ENCODE results near the gene CFHR1.
"Not testable (repeated sequence)": the region's sequence is repeated elsewhere in the genome, so short reads cannot be mapped to it uniquely, and the experiment has no call there.

DNA sequence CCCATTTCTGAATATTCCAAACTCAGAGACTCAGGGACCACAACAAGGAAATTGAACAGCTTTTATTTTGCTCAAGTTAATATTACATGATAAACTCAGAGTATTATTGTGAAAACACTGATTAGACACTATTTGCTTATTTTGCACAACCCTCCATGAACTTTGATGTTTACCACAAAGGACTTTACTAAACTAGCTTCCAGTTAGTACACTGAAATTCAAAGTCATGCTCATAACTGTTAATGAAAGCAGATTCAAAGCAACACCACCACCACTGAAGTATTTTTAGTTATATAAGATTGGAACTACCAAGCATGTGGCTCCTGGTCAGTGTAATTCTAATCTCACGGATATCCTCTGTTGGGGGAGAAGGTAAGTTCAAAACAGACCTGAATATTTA lies at the start of gene CFHR1:
- TF ChIP-seq, protein P1, sequence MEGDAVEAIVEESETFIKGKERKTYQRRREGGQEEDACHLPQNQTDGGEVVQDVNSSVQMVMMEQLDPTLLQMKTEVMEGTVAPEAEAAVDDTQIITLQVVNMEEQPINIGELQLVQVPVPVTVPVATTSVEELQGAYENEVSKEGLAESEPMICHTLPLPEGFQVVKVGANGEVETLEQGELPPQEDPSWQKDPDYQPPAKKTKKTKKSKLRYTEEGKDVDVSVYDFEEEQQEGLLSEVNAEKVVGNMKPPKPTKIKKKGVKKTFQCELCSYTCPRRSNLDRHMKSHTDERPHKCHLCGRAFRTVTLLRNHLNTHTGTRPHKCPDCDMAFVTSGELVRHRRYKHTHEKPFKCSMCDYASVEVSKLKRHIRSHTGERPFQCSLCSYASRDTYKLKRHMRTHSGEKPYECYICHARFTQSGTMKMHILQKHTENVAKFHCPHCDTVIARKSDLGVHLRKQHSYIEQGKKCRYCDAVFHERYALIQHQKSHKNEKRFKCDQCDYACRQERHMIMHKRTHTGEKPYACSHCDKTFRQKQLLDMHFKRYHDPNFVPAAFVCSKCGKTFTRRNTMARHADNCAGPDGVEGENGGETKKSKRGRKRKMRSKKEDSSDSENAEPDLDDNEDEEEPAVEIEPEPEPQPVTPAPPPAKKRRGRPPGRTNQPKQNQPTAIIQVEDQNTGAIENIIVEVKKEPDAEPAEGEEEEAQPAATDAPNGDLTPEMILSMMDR (IDR thresholded peaks at IDR 0.05), result not testable (repeated sequence)
- TF ChIP-seq POLR2AphosphoS5 (IDR thresholded peaks at IDR 0.05; ENCODE audit: low read depth, low read length); TCF7L2 (IDR thresholded peaks at IDR 0.05; ENCODE audit: low read depth, low read length); SIN3A (IDR thresholded peaks at IDR 0.05; ENCODE audit: borderline replicate concordance, insufficient read depth, low read depth, low read length): not testable (repeated sequence)
- TF ChIP-seq, protein P2, sequence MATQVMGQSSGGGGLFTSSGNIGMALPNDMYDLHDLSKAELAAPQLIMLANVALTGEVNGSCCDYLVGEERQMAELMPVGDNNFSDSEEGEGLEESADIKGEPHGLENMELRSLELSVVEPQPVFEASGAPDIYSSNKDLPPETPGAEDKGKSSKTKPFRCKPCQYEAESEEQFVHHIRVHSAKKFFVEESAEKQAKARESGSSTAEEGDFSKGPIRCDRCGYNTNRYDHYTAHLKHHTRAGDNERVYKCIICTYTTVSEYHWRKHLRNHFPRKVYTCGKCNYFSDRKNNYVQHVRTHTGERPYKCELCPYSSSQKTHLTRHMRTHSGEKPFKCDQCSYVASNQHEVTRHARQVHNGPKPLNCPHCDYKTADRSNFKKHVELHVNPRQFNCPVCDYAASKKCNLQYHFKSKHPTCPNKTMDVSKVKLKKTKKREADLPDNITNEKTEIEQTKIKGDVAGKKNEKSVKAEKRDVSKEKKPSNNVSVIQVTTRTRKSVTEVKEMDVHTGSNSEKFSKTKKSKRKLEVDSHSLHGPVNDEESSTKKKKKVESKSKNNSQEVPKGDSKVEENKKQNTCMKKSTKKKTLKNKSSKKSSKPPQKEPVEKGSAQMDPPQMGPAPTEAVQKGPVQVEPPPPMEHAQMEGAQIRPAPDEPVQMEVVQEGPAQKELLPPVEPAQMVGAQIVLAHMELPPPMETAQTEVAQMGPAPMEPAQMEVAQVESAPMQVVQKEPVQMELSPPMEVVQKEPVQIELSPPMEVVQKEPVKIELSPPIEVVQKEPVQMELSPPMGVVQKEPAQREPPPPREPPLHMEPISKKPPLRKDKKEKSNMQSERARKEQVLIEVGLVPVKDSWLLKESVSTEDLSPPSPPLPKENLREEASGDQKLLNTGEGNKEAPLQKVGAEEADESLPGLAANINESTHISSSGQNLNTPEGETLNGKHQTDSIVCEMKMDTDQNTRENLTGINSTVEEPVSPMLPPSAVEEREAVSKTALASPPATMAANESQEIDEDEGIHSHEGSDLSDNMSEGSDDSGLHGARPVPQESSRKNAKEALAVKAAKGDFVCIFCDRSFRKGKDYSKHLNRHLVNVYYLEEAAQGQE (IDR thresholded peaks at IDR 0.05; ENCODE audit: insufficient read depth in 1 of 2, low read depth in 2 of 2, low read length in 1 of 2), result not testable (repeated sequence)
